C4-2B (cell line): Measurements from ENCODE around the gene TNRC18.

Source experiments
- ZFX ChIP-seq: fragments of 450-650 bp; IDR thresholded peaks from 2 replicates; pipeline ENCODE4 v1.6.1; 2017
- TF ChIP-seq, protein P1 (sequence below): fragments of 450-650 bp; conservative IDR thresholded peaks from 2 replicates; pipeline ENCODE4 v1.5.1; 2017; ENCODE audit warnings: mild to moderate bottlenecking

DNA sequence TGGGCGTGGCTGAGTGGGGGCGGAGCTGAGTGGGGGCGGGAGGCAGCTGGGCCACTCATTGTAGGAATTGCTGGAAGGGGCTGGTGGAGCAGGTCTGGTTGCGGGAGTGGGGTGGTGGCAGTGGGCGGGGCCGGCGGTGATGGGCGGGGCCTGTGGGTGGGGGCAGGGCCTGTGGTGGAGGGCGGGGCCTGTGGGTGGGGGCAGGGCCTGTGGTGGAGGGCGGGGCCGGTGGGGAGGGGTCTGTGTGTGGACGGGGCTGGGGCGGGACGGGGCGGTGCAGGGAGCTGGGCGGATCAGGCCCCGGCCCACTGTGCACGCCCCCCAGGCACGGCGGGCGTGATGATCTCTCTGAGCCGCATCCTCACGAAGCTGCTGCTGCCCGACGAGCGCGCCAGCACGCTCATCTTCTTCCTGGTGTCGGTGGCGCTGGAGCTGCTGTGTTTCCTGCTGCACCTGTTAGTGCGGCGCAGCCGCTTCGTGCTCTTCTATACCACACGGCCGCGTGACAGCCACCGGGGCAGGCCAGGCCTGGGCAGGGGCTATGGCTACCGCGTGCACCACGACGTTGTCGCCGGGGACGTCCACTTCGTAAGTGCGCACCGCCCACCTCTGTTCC, 126.9 kb downstream of the TNRC18 start:
- TF ChIP-seq, protein P1, sequence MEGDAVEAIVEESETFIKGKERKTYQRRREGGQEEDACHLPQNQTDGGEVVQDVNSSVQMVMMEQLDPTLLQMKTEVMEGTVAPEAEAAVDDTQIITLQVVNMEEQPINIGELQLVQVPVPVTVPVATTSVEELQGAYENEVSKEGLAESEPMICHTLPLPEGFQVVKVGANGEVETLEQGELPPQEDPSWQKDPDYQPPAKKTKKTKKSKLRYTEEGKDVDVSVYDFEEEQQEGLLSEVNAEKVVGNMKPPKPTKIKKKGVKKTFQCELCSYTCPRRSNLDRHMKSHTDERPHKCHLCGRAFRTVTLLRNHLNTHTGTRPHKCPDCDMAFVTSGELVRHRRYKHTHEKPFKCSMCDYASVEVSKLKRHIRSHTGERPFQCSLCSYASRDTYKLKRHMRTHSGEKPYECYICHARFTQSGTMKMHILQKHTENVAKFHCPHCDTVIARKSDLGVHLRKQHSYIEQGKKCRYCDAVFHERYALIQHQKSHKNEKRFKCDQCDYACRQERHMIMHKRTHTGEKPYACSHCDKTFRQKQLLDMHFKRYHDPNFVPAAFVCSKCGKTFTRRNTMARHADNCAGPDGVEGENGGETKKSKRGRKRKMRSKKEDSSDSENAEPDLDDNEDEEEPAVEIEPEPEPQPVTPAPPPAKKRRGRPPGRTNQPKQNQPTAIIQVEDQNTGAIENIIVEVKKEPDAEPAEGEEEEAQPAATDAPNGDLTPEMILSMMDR = no peak
- no peak for TF ChIP-seq ZFX
